Activated B cell treated with CpG ODN at 0.5 μM for 24 hours (primary cell): ENCODE results near the gene OGFRL1. TPM values are rescaled to one million over a fixed set of nuclear protein-coding genes. Genes with fewer than 3 reads are reported as not detected.

Experiments
- ATAC-seq: fragments of 200-7000 bp; cut with Tn5 transposase; one replicate; pipeline ENCODE4 v1.10.0; 2021; ENCODE audit warnings: low read depth, mild to moderate bottlenecking, moderate library complexity
- CTCF ChIA-PET: fragments of 350-600 bp; sonication (Branson Sonifier 250); formaldehyde crosslinking; loops from one replicate; lab custom pipeline; 2021; ENCODE audit warnings: antibody characterized with exemption; lab: Charles Lee
- POLR2A ChIA-PET: fragments of 350-600 bp; sonication (Branson Sonifier 250); formaldehyde crosslinking; loops from one replicate; lab custom pipeline; 2021; ENCODE audit warnings: antibody characterized with exemption; lab: Charles Lee
- DNase-seq: peaks from one replicate; pipeline ENCODE4 v3.0.0; 2022
- H3K27ac Mint-ChIP-seq: one replicate; pipeline ENCODE4 v1.8.0; 2020; ENCODE audit warnings: mixed read lengths
- H3K27me3 Mint-ChIP-seq: one replicate; pipeline ENCODE4 v1.8.0; 2021; ENCODE audit warnings: mixed read lengths
- H3K36me3 Mint-ChIP-seq: one replicate; pipeline ENCODE4 v1.8.0; 2021; ENCODE audit warnings: low read depth, mixed read lengths
- H3K4me1 Mint-ChIP-seq: one replicate; pipeline ENCODE4 v1.8.0; 2021; ENCODE audit warnings: mixed read lengths
- H3K4me3 Mint-ChIP-seq: one replicate; pipeline ENCODE4 v1.8.0; 2020; ENCODE audit warnings: mild to moderate bottlenecking, mixed read lengths
- H3K9me3 Mint-ChIP-seq: one replicate; pipeline ENCODE4 v1.8.0; 2020; ENCODE audit warnings: mixed read lengths
- intact Hi-C: fragments of 100-400 bp; cut with micrococcal nuclease; formaldehyde crosslinking; loops from one replicate; pipeline ENCODE4 v1.15.1; 2024
- total RNA-seq: library from RNA; stranded (reverse); gene quantifications from 2 replicates; pipeline ENCODE4 v1.2.3, GENCODE V29; 2022
- TF ChIP-seq, protein P1 (sequence below): fragments of 200-600 bp; IDR thresholded peaks from one replicate; pipeline ENCODE4 v1.8.0; 2022; ENCODE audit warnings: antibody characterized with exemption, mild to moderate bottlenecking

The OGFRL1 gene
- total RNA-seq, 1 donor from 2014 or later, result 18.4 TPM

GRCh38 chr6:71312089-71312488 lies 23.5 kb downstream of the OGFRL1 start:
- intact Hi-C loops, result no loop called here
- DNase-seq, result no peak
- no peaks in the 10 kb centered on the region for H3K27me3 Mint-ChIP-seq
- no peaks in the 10 kb centered on the region for H3K36me3 Mint-ChIP-seq
- no peaks in the 10 kb centered on the region for H3K9me3 Mint-ChIP-seq
- no peak for ATAC-seq
- H3K27ac Mint-ChIP-seq, result no peak overlapping the region
- TF ChIP-seq, protein P1, sequence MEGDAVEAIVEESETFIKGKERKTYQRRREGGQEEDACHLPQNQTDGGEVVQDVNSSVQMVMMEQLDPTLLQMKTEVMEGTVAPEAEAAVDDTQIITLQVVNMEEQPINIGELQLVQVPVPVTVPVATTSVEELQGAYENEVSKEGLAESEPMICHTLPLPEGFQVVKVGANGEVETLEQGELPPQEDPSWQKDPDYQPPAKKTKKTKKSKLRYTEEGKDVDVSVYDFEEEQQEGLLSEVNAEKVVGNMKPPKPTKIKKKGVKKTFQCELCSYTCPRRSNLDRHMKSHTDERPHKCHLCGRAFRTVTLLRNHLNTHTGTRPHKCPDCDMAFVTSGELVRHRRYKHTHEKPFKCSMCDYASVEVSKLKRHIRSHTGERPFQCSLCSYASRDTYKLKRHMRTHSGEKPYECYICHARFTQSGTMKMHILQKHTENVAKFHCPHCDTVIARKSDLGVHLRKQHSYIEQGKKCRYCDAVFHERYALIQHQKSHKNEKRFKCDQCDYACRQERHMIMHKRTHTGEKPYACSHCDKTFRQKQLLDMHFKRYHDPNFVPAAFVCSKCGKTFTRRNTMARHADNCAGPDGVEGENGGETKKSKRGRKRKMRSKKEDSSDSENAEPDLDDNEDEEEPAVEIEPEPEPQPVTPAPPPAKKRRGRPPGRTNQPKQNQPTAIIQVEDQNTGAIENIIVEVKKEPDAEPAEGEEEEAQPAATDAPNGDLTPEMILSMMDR, result no peak
- ChIA-PET POLR2A (interaction anchor here (2.1 kb wide), 1 partner anchor 24 kb away, joined by 7 read pairs; the partner anchor contains the start of gene OGFRL1), CTCF (interaction anchor here (1.0 to 1.1 kb wide), 2 partner anchors 38 to 121 kb away, joined by 3 read pairs; no protein-coding TSS in a partner anchor)
- H3K4me1 Mint-ChIP-seq, result no peaks in the 10 kb centered on the region
- H3K4me3 Mint-ChIP-seq, result no peak overlapping the region

GRCh38 chr6:71317441-71317840 lies 28.8 kb downstream of the OGFRL1 start:
- DNase-seq, result no peak
- POLR2A ChIA-PET, result no interaction called here
- no peaks in the 10 kb centered on the region for H3K36me3 Mint-ChIP-seq
- intact Hi-C loops, result no loop called here
- no peaks in the 10 kb centered on the region for H3K9me3 Mint-ChIP-seq
- no peaks in the 10 kb centered on the region for H3K27me3 Mint-ChIP-seq
- TF ChIP-seq, protein P1, result no peak
- ATAC-seq, result no peak
- no peaks in the 10 kb centered on the region for H3K4me1 Mint-ChIP-seq
- CTCF ChIA-PET, result no interaction called here
- H3K27ac Mint-ChIP-seq, result no peak overlapping the region
- H3K4me3 Mint-ChIP-seq, result no peak overlapping the region

GRCh38 chr6:71320041-71320440 lies 31.4 kb downstream of the OGFRL1 start:
- TF ChIP-seq, protein P1, result no peak
- Mint-ChIP-seq H3K4me1 (no peaks in the 10 kb centered on the region), H3K9me3 (no peaks in the 10 kb centered on the region), H3K27ac (no peak overlapping the region), H3K36me3 (no peaks in the 10 kb centered on the region), H3K27me3 (peaks cover 6% of the 10 kb centered on the region), H3K4me3 (no peak overlapping the region)
- intact Hi-C loops, result no loop called here
- POLR2A ChIA-PET, result no interaction called here
- DNase-seq (no peak), ATAC-seq (no peak)
- CTCF ChIA-PET, result no interaction called here

DNA sequence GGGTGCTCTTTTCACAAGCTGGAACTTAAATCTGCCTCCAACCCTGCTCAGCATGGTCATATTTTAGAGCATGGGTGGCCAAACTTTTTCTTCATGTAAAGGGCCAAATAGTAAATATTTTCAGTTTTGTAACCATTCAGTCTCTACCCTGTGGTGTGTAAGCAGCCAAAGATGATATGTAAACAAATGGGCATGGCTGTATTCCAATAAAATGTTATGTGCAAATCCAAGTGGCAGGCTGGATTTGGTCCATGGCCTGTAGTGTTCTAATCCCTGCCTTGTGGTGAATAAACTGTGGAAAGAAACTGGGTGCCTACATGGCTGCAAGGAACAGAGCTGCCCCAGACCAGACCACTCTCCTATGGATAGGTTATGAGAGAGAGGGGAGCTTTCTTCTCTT lies 32.7 kb downstream of the OGFRL1 start:
- CTCF ChIA-PET, result no interaction called here
- no peak overlapping the region for H3K27ac Mint-ChIP-seq
- intact Hi-C loops, result no loop called here
- DNase-seq, result no peak
- TF ChIP-seq, protein P1, result no peak
- H3K27me3 Mint-ChIP-seq, result peaks cover 9% of the 10 kb centered on the region
- no peak for ATAC-seq
- H3K4me1 Mint-ChIP-seq, result no peaks in the 10 kb centered on the region
- POLR2A ChIA-PET, result no interaction called here
- H3K9me3 Mint-ChIP-seq, result no peaks in the 10 kb centered on the region
- H3K4me3 Mint-ChIP-seq, result no peak overlapping the region
- no peaks in the 10 kb centered on the region for H3K36me3 Mint-ChIP-seq

DNA sequence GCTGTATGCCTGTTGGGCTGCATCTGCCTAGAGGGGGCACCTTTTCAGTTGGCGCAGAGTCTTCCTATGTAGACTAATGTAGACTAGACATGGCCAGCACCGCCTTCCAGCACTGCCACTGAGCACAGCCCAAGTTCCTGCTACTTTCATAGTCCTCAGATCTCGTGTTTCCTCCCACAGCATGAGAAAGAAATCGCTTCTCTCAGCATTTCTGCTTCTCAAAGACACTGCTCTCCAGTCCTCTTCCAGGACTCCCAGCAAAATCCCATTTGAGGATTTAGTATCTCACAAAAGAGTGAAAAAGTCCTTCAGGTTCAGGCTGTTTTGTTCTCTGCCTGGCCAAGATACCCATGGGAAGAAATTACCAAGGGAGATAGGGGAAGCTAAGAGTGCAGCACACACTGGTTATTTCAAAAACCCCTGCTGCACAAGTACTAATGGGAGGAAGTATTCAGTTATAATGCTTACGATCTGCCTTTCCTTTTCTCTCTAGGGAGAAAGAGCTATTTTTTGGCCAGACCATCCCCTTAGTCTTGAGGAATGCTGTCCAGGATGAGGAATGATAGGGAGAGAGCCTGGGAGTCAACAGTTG lies 35.7 kb downstream of the OGFRL1 start:
- H3K9me3 Mint-ChIP-seq, result no peaks in the 10 kb centered on the region
- CTCF ChIA-PET, result no interaction called here
- no peak overlapping the region for H3K4me3 Mint-ChIP-seq
- ATAC-seq (no peak), DNase-seq (no peak)
- TF ChIP-seq, protein P1, result no peak
- H3K27me3 Mint-ChIP-seq, result peaks cover 9% of the 10 kb centered on the region
- no peaks in the 10 kb centered on the region for H3K4me1 Mint-ChIP-seq
- intact Hi-C loops, result no loop called here
- no peak overlapping the region for H3K27ac Mint-ChIP-seq
- H3K36me3 Mint-ChIP-seq, result no peaks in the 10 kb centered on the region
- POLR2A ChIA-PET, result no interaction called here
